ENCODE results near the gene IKZF1.

DNA sequence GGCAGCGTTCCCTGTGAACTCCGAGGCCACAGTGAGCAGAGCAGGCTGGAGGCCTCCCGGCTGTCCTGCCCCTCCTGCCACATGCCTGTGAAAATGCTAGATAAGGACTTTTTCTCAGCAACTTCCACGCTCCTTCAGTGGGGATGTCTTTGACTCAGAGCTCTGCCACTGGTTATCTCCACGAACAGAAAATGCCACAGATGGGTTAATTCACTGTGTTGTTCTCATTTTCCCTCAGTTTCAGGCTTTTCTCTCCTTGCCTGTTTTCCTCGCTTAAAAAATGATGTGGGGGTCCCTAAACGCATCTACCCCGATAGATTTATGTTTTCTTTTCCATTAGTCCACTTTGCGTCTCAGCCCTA, 51.3 kb downstream of the IKZF1 start:
- TF ChIP-seq, protein P1, sequence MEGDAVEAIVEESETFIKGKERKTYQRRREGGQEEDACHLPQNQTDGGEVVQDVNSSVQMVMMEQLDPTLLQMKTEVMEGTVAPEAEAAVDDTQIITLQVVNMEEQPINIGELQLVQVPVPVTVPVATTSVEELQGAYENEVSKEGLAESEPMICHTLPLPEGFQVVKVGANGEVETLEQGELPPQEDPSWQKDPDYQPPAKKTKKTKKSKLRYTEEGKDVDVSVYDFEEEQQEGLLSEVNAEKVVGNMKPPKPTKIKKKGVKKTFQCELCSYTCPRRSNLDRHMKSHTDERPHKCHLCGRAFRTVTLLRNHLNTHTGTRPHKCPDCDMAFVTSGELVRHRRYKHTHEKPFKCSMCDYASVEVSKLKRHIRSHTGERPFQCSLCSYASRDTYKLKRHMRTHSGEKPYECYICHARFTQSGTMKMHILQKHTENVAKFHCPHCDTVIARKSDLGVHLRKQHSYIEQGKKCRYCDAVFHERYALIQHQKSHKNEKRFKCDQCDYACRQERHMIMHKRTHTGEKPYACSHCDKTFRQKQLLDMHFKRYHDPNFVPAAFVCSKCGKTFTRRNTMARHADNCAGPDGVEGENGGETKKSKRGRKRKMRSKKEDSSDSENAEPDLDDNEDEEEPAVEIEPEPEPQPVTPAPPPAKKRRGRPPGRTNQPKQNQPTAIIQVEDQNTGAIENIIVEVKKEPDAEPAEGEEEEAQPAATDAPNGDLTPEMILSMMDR (IDR thresholded peaks at IDR 0.05), result no peak
- TF ChIP-seq POLR2A (IDR thresholded peaks at IDR 0.05) (no peak), POLR2AphosphoS5 (IDR thresholded peaks at IDR 0.05) (no peak)
